Right lobe of liver (tissue), 6 donors: Measurements from ENCODE around the gene PTBP1. TPM values are rescaled to one million over a fixed set of nuclear protein-coding genes. Genes with fewer than 3 reads are reported as not detected.

Source experiments
- ATAC-seq, 4 donors: fragments of 200-7000 bp; cut with Tn5 transposase; one replicate each; pipeline ENCODE4 v1.9.1; 2020; ENCODE audit warnings: mild to moderate bottlenecking in 4 of 4, moderate library complexity in 4 of 4
- DNase-seq, 3 donors: peaks; one replicate each; pipeline ENCODE4 v3.0.0-alpha.2; 2020
- H3K27ac ChIP-seq, 3 donors: fragments of 200-600 bp; one replicate each; pipeline ENCODE4 v1.8.0; 2022
- H3K27me3 ChIP-seq, 2 donors: fragments of 200-600 bp; one replicate each; pipeline ENCODE4 v1.8.0; 2022
- H3K36me3 ChIP-seq, 4 donors: fragments of 200-600 bp; sonication (generic) in 1 of 4; one replicate each; pipeline versions ENCODE4 v1.5.1 to v1.8.0; 2017 to 2022; ENCODE audit warnings: control low read depth in 1 of 4
- H3K4me1 ChIP-seq, 4 donors: fragments of 200-600 bp; sonication (generic) in 1 of 4; one replicate each; pipeline versions ENCODE4 v1.5.1 to v1.8.0; 2017 to 2022; ENCODE audit warnings: control low read depth in 1 of 4
- H3K4me3 ChIP-seq, 3 donors: fragments of 200-600 bp; one replicate each; pipeline ENCODE4 v1.8.0; 2022
- H3K9me3 ChIP-seq, 4 donors: fragments of 200-600 bp; sonication (generic) in 1 of 4; one replicate each; pipeline versions ENCODE4 v1.5.1 to v1.8.0; 2017 to 2022; ENCODE audit warnings: control low read depth in 1 of 4
- CTCF ChIP-seq, 4 donors: fragments of 200-600 bp in 3 of 4; fragments of 450-650 bp in 1 of 4; IDR thresholded peaks; one replicate each; pipeline versions ENCODE4 v1.5.1 to v1.8.0; 2016 to 2022; ENCODE audit warnings: antibody characterized with exemption in 4 of 4, mild to moderate bottlenecking in 2 of 4
- POLR2A ChIP-seq: fragments of 450-650 bp; IDR thresholded peaks from one replicate; pipeline ENCODE4 v1.6.1; 2017; ENCODE audit warnings: antibody characterized with exemption, mild to moderate bottlenecking
- WGBS: methylation state at CpG from one replicate; pipeline ENCODE4 v1.1.6; 2018; ENCODE audit warnings: low coverage, low lambda C conversion rate; ENCODE audit not compliant: insufficient coverage; ENCODE audit errors: missing lambda C conversion rate; 5-methylcytosine and 5-hydroxymethylcytosine counted together
- intact Hi-C, 2 donors: fragments of 100-400 bp; cut with DNase I; formaldehyde crosslinking; loops; one replicate each; pipeline versions ENCODE4 v1.11.2 to v1.14.1; 2022
- total RNA-seq, 6 experiments: library from RNA; depleted of rRNA in 2 of 6; stranded (reverse); fragments of >200 nt in 2 of 6; fragmentation: NEBNext Ultra II Directional in 3 of 6; extraction: Animal tissue kit (Norgen Biotek cat#: 25700) in 3 of 6; gene quantifications; one replicate each; pipeline versions ENCODE4 v1.1.0 to v1.2.4, GENCODE V29; 2016 to 2023
- donor health status: DM: no; HTN: yes; CAD: no.
- donor health status: DM: no; HTN: no; CAD: no.
- donor health status: DM: no; HTN: no; CAD: no.
- donor health status: DM: no; HTN: yes; CAD: no.
- donor health status: DM: no; HTN: yes; CAD: no.

PTBP1 gene
- total RNA-seq, 6 experiments from 2014 or later: 91.1 to 150 (median 129) TPM

- H3K27me3 ChIP-seq: no peaks in the 10 kb centered on the region
- H3K4me3 ChIP-seq: no peak overlapping the region
- peaks cover 0 to 4% (median 0%) of the 10 kb centered on the region in 4 donors for H3K9me3 ChIP-seq
- DNase-seq (no peak), ATAC-seq (peak in 2 of 4 donors; percentile 8 to 11)
- H3K27ac ChIP-seq: no peak overlapping the region
- no peaks in the 10 kb centered on the region for H3K4me1 ChIP-seq
- intact Hi-C loops: no loop called here
- WGBS: 90% methylated on average over 7 of the region's 30 CpGs
- TF ChIP-seq POLR2A (no peak), CTCF (IDR thresholded peaks at IDR 0.05) (no peak)
- H3K36me3 ChIP-seq: no peaks in the 10 kb centered on the region
These were observed 45.5 kb upstream of the PTBP1 start for GRCh38 chr19:751501-752341.

- peak in 1 of 4 donors; percentile 36 for ATAC-seq
- Histone ChIP-seq H3K27me3 (no peaks in the 10 kb centered on the region), H3K36me3 (no peaks in the 10 kb centered on the region), H3K4me3 (no peak overlapping the region), H3K27ac (no peak overlapping the region), H3K4me1 (no peaks in the 10 kb centered on the region), H3K9me3 (peaks cover 0 to 1% (median 0%) of the 10 kb centered on the region in 4 donors)
- no peak for TF ChIP-seq POLR2A
- no peak for TF ChIP-seq CTCF (IDR thresholded peaks at IDR 0.05)
- DNase-seq: no peak
- 37% methylated on average over 18 of the region's 39 CpGs for WGBS
- intact Hi-C loops: no loop called here
These were observed 44.4 kb upstream of the PTBP1 start for GRCh38 chr19:752652-753517.

- WGBS: 82% methylated on average over 9 of the region's 9 CpGs
- DNase-seq (no peak), ATAC-seq (no peak)
- H3K36me3 ChIP-seq: no peaks in the 10 kb centered on the region
- intact Hi-C loops: no loop called here
- H3K4me3 ChIP-seq: no peak overlapping the region
- H3K27ac ChIP-seq: no peak overlapping the region
- no peaks in the 10 kb centered on the region for H3K9me3 ChIP-seq
- no peak for TF ChIP-seq CTCF (IDR thresholded peaks at IDR 0.05)
- TF ChIP-seq POLR2A: no peak
- H3K27me3 ChIP-seq: no peaks in the 10 kb centered on the region
- H3K4me1 ChIP-seq: no peaks in the 10 kb centered on the region
These were observed 42.7 kb upstream of the PTBP1 start for GRCh38 chr19:754530-754929.

- intact Hi-C loops: no loop called here
- 73% methylated on average over 2 of the region's 15 CpGs for WGBS
- Histone ChIP-seq H3K27ac (no peak overlapping the region), H3K4me1 (no peaks in the 10 kb centered on the region), H3K27me3 (no peaks in the 10 kb centered on the region), H3K4me3 (no peak overlapping the region), H3K9me3 (no peaks in the 10 kb centered on the region), H3K36me3 (no peaks in the 10 kb centered on the region)
- ATAC-seq (no peak), DNase-seq (no peak)
- TF ChIP-seq POLR2A: no peak
- TF ChIP-seq CTCF (IDR thresholded peaks at IDR 0.05): no peak
These were observed 42.2 kb upstream of the PTBP1 start for GRCh38 chr19:755063-755462.
